ENCODE results near the gene TDRD1.

TDRD1 gene

DNA sequence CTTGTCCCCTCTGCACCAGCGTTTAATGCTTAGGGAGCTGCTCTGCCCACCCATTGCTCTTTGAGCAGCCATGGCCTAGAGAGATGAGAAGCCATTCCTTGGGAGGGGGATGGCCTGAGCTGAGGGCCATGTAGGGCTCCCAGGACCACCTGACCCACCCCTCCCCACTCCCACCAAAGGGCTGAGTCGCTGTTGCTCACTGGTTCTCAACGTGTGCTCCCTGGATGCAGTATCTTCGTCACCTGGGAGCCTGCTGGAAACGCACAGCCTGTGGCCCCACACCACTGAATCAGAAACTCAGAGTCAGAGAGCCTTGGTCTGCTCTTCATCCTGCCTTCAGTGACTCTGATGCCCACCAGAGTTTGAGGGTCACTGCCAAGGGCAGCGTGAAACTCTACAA lies 96.9 kb downstream of the TDRD1 start:
- Mint-ChIP-seq H3K36me3 (no peaks in the 10 kb centered on the region), H3K9me3 (no peaks in the 10 kb centered on the region), H3K27me3 (peaks cover 18% of the 10 kb centered on the region), H3K27ac (no peak overlapping the region), H3K4me3 (no peak overlapping the region), H3K4me1 (no peaks in the 10 kb centered on the region)
- CTCF ChIA-PET = no interaction called here
- no peak for DNase-seq

GRCh38 chr10:114276671-114277070 lies 97.5 kb downstream of the TDRD1 start:
- H3K4me3 Mint-ChIP-seq = no peak overlapping the region
- CTCF ChIA-PET = no interaction called here
- no peaks in the 10 kb centered on the region for H3K9me3 Mint-ChIP-seq
- H3K4me1 Mint-ChIP-seq = no peaks in the 10 kb centered on the region
- H3K27me3 Mint-ChIP-seq = peaks cover 18% of the 10 kb centered on the region
- no peak overlapping the region for H3K27ac Mint-ChIP-seq
- no peaks in the 10 kb centered on the region for H3K36me3 Mint-ChIP-seq
- no peak for DNase-seq

GRCh38 chr10:114278140-114278883 lies 99.2 kb downstream of the TDRD1 start:
- peaks cover 8% of the 10 kb centered on the region for H3K27me3 Mint-ChIP-seq
- H3K4me1 Mint-ChIP-seq = no peaks in the 10 kb centered on the region
- DNase-seq = peak; percentile 7
- H3K4me3 Mint-ChIP-seq = no peak overlapping the region
- H3K36me3 Mint-ChIP-seq = no peaks in the 10 kb centered on the region
- no peaks in the 10 kb centered on the region for H3K9me3 Mint-ChIP-seq
- CTCF ChIA-PET = interaction anchor here (1.3 kb wide), 1 partner anchor 11 kb away, joined by 3 read pairs; no protein-coding TSS in a partner anchor
- no peak overlapping the region for H3K27ac Mint-ChIP-seq

GRCh38 chr10:114278884-114279191 lies 99.7 kb downstream of the TDRD1 start:
- no peak overlapping the region for H3K4me3 Mint-ChIP-seq
- CTCF ChIA-PET = interaction anchor here (1.3 kb wide), 1 partner anchor 11 kb away, joined by 3 read pairs; no protein-coding TSS in a partner anchor
- H3K36me3 Mint-ChIP-seq = no peaks in the 10 kb centered on the region
- no peak overlapping the region for H3K27ac Mint-ChIP-seq
- DNase-seq = peak; percentile 13
- no peaks in the 10 kb centered on the region for H3K9me3 Mint-ChIP-seq
- H3K27me3 Mint-ChIP-seq = peaks cover 8% of the 10 kb centered on the region
- H3K4me1 Mint-ChIP-seq = no peaks in the 10 kb centered on the region

GRCh38 chr10:114279289-114279688 lies 100.1 kb downstream of the TDRD1 start:
- H3K27me3 Mint-ChIP-seq = peaks cover 8% of the 10 kb centered on the region
- H3K36me3 Mint-ChIP-seq = no peaks in the 10 kb centered on the region
- CTCF ChIA-PET = no interaction called here
- no peak overlapping the region for H3K27ac Mint-ChIP-seq
- no peak for DNase-seq
- H3K4me1 Mint-ChIP-seq = no peaks in the 10 kb centered on the region
- H3K4me3 Mint-ChIP-seq = no peak overlapping the region
- no peaks in the 10 kb centered on the region for H3K9me3 Mint-ChIP-seq

DNA sequence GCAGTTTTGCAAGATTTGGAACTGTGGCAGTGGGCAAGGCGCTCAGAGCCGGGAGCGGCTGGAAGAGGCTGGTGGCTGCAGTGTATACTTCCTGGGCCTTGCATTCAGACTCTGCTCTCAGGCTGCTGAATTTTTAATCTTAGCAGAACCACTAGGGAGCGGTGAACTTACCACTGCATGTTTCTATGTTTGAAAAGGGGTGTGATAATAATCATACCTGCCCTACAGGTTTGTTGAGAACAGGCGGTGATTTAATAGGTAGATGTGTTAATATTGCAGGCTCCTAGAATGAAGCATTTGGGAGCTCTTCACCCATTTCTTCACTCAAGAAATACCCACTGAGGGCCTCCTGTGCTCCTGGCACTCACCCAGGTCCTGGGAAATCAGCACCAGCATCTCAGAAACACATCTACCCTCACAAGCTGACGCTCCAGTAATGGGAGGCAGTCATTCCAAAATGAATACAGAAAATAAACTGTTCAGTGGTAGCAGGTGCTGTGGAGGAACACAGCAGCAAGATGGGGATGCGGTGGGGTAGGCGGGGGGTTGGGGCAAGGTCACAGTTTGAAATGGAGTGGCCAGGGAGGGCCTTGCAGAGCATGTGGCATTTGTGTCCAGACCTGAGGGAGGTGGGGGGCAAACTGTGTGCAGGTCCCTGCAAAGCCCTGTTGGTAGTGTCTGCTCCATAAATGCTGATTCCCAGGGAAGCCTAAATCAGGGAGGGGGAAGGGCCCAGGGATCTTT lies 100.9 kb downstream of the TDRD1 start:
- H3K27me3 Mint-ChIP-seq = peaks cover 8% of the 10 kb centered on the region
- no peaks in the 10 kb centered on the region for H3K36me3 Mint-ChIP-seq
- no peaks in the 10 kb centered on the region for H3K9me3 Mint-ChIP-seq
- peak; percentile 9 for DNase-seq
- no peaks in the 10 kb centered on the region for H3K4me1 Mint-ChIP-seq
- CTCF ChIA-PET = no interaction called here
- no peak overlapping the region for H3K4me3 Mint-ChIP-seq
- no peak overlapping the region for H3K27ac Mint-ChIP-seq

GRCh38 chr10:114281006-114281405 lies 101.9 kb downstream of the TDRD1 start:
- Mint-ChIP-seq H3K27ac (no peak overlapping the region), H3K27me3 (peaks cover 8% of the 10 kb centered on the region), H3K4me3 (no peak overlapping the region), H3K36me3 (no peaks in the 10 kb centered on the region), H3K4me1 (no peaks in the 10 kb centered on the region), H3K9me3 (no peaks in the 10 kb centered on the region)
- peak; percentile 14 for DNase-seq
- CTCF ChIA-PET = interaction anchor here (0.5 kb wide), 1 partner anchor 271 kb away, joined by 3 read pairs; no protein-coding TSS in a partner anchor

GRCh38 chr10:114281461-114281860 lies 102.3 kb downstream of the TDRD1 start:
- Mint-ChIP-seq H3K4me1 (no peaks in the 10 kb centered on the region), H3K4me3 (no peak overlapping the region), H3K27ac (no peak overlapping the region), H3K27me3 (peaks cover 8% of the 10 kb centered on the region), H3K9me3 (no peaks in the 10 kb centered on the region), H3K36me3 (no peaks in the 10 kb centered on the region)
- CTCF ChIA-PET = no interaction called here
- no peak for DNase-seq
